ENCODE results near the gene KLK14. TPM values are rescaled to one million over a fixed set of nuclear protein-coding genes. Genes with fewer than 3 reads are reported as not detected.

Gene KLK14
- total RNA-seq, 1 donor: 0.10 TPM

- H3K27me3 ChIP-seq (ENCODE audit: insufficient read depth, low read length): no peaks in the 10 kb centered on the region
- no peak overlapping the region for H3K4me3 ChIP-seq (ENCODE audit: low read length)
- H3K4me1 ChIP-seq (ENCODE audit: insufficient read depth, low read length): peaks cover 79% of the 10 kb centered on the region
- no peaks in the 10 kb centered on the region for H3K9me3 ChIP-seq (ENCODE audit: low read depth, low read length)
These were observed 36.9 kb upstream of the KLK14 start for GRCh38 chr19:51119611-51120010.

DNA sequence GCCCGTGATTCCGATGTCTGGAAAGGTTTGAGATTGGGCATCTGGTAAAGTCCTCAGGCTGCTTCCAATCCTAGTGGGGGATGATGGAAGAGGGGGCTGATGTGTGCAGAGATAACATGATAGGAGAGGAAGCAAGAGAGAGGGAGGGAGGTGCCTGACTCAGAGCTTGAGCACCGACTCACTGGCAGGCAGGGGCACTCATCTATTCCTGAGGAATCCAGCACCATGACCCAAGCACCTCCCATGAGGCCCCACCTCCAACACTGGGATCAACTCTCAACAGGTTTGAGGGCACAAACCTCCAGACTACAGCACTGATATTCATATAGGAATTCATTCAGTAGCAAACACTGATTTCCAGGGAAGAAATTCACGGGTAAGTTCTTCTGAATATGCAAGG, 36.4 kb upstream of the KLK14 start:
- Histone ChIP-seq H3K4me3 (ENCODE audit: low read length) (no peak overlapping the region), H3K4me1 (ENCODE audit: insufficient read depth, low read length) (peaks cover 79% of the 10 kb centered on the region), H3K27me3 (ENCODE audit: insufficient read depth, low read length) (no peaks in the 10 kb centered on the region), H3K9me3 (ENCODE audit: low read depth, low read length) (no peaks in the 10 kb centered on the region)

DNA sequence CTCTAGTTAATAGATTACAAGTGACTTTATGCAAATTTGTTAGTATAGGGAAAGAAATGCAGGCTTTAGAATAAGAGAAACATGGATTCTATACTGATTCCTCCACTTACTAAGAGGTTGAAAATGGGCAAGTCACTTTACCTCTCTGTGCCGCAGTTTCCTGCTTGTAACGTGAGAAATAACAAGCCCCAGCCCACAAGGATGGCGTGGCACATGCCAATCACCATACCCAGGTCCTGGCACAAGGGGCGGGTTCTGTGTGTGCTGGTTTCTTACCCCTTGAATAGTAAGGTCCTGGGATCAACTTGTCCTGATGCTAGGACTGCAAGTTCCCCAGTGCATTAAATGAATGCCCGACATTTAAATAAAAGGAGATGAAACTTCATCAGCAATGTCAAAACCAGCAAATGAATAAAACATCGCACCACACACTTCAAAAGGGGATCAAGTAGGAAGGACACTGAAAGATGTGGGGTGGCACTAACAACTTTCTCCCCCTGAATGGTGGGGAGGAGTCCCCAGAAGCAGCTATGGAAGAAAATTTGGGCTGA, 34.1 kb upstream of the KLK14 start:
- peaks cover 77% of the 10 kb centered on the region for H3K4me1 ChIP-seq (ENCODE audit: insufficient read depth, low read length)

DNA sequence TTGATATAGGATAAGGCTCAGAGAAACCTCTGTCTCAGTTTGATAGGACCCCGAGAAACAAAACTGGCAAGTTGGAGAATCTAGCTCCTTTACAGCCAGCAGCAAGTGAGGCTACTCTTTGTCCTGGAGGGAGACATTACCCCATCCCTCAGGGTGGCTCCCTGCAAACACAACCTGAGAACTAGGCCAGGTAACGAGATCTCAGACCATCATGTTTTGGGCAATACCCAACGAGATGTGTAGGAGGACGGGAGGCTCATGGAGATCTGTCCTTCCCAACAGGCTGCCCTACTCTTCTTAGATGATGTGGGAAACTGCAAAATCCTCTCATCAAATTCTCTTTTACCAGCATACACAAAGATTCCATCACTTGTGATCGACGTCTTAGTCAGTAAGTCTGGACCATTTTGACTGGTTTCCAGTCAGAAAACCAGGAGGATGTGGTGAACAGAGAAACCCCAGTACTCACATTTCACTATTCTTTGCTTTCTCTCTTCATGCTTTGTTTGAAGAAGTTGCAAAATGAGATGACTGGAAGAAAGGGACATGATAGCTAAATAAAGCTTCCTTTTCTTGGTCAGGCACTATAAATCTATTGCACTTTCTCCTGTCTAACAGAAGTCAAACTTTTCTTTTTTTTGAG, 31.5 kb upstream of the KLK14 start:
- peaks cover 51% of the 10 kb centered on the region for H3K4me1 ChIP-seq (ENCODE audit: insufficient read depth, low read length)
- no peaks in the 10 kb centered on the region for H3K27me3 ChIP-seq (ENCODE audit: insufficient read depth, low read length)
- no peaks in the 10 kb centered on the region for H3K9me3 ChIP-seq (ENCODE audit: low read depth, low read length)
- H3K4me3 ChIP-seq (ENCODE audit: low read length): no peak overlapping the region

More for the DNA sequence above, 34.1 kb upstream of the KLK14 start:
- no peaks in the 10 kb centered on the region for H3K9me3 ChIP-seq (ENCODE audit: low read depth, low read length)
- H3K27me3 ChIP-seq (ENCODE audit: insufficient read depth, low read length): no peaks in the 10 kb centered on the region
- H3K4me3 ChIP-seq (ENCODE audit: low read length): no peak overlapping the region

- no peaks in the 10 kb centered on the region for H3K9me3 ChIP-seq (ENCODE audit: low read depth, low read length)
- no peaks in the 10 kb centered on the region for H3K27me3 ChIP-seq (ENCODE audit: insufficient read depth, low read length)
- H3K4me3 ChIP-seq (ENCODE audit: low read length): no peak overlapping the region
- peaks cover 63% of the 10 kb centered on the region for H3K4me1 ChIP-seq (ENCODE audit: insufficient read depth, low read length)
These were observed 28.9 kb upstream of the KLK14 start for GRCh38 chr19:51111606-51112005.

- peaks cover 56% of the 10 kb centered on the region for H3K4me1 ChIP-seq (ENCODE audit: insufficient read depth, low read length)
These were observed 27.9 kb upstream of the KLK14 start for GRCh38 chr19:51110666-51110971.

GRCh38 chr19:51108805-51109146, 26.1 kb upstream of the KLK14 start:
- peak overlapping the region; percentile 61 for H3K4me3 ChIP-seq (ENCODE audit: low read length)
- no peaks in the 10 kb centered on the region for H3K27me3 ChIP-seq (ENCODE audit: insufficient read depth, low read length)
- peaks cover 38% of the 10 kb centered on the region for H3K4me1 ChIP-seq (ENCODE audit: insufficient read depth, low read length)
- H3K9me3 ChIP-seq (ENCODE audit: low read depth, low read length): no peaks in the 10 kb centered on the region

More at GRCh38 chr19:51110666-51110971, 27.9 kb upstream of the KLK14 start:
- H3K4me3 ChIP-seq (ENCODE audit: low read length): no peak overlapping the region
- no peaks in the 10 kb centered on the region for H3K9me3 ChIP-seq (ENCODE audit: low read depth, low read length)
- H3K27me3 ChIP-seq (ENCODE audit: insufficient read depth, low read length): no peaks in the 10 kb centered on the region

- peaks cover 32% of the 10 kb centered on the region for H3K4me1 ChIP-seq (ENCODE audit: insufficient read depth, low read length)
- H3K4me3 ChIP-seq (ENCODE audit: low read length): peak within 1 kb of the TSS; percentile 61
- H3K9me3 ChIP-seq (ENCODE audit: low read depth, low read length): no peaks in the 10 kb centered on the region
- H3K27me3 ChIP-seq (ENCODE audit: insufficient read depth, low read length): no peaks in the 10 kb centered on the region
These were observed 25.5 kb upstream of the KLK14 start, which contains the start of gene CTU1 for GRCh38 chr19:51108066-51108804. TSS of gene CTU1 (minus strand) at chr19:51108409. CDS start at chr19:51104569, 3,840 bp downstream.

GRCh38 chr19:51107406-51108065, 24.8 kb upstream of the KLK14 start:
- Histone ChIP-seq H3K9me3 (ENCODE audit: low read depth, low read length) (no peaks in the 10 kb centered on the region), H3K27me3 (ENCODE audit: insufficient read depth, low read length) (no peaks in the 10 kb centered on the region), H3K4me3 (ENCODE audit: low read length) (peak overlapping the region; percentile 61), H3K4me1 (ENCODE audit: insufficient read depth, low read length) (peaks cover 25% of the 10 kb centered on the region)

DNA sequence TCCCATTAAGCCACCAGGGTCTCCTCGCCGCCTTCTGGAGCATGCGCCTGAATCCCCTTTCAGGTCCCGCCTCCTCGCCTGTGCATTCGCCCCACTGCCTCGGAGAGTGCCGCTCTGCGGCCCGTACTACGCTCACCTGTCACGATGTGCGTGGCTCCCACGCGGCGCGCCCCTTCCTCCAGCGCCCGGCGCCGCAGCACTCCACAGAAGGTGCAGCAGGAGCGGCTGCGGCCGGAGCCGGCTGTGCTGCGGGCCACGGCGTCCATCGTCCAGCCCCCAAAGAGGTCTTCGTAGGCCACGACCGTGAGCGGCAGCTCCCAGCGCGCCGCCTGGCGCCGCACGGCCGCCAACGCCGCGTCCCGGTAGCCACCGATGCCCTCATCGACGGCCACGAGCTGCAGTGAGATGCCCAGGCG, 21.2 kb upstream of the KLK14 start:
- no peak overlapping the region for H3K4me3 ChIP-seq (ENCODE audit: low read length)
- no peaks in the 10 kb centered on the region for H3K27me3 ChIP-seq (ENCODE audit: insufficient read depth, low read length)
- H3K4me1 ChIP-seq (ENCODE audit: insufficient read depth, low read length): peaks cover 19% of the 10 kb centered on the region
- H3K9me3 ChIP-seq (ENCODE audit: low read depth, low read length): no peaks in the 10 kb centered on the region

GRCh38 chr19:51102991-51103390, 20.3 kb upstream of the KLK14 start:
- no peaks in the 10 kb centered on the region for H3K27me3 ChIP-seq (ENCODE audit: insufficient read depth, low read length)
- H3K4me3 ChIP-seq (ENCODE audit: low read length): no peak overlapping the region
- peaks cover 15% of the 10 kb centered on the region for H3K4me1 ChIP-seq (ENCODE audit: insufficient read depth, low read length)
- no peaks in the 10 kb centered on the region for H3K9me3 ChIP-seq (ENCODE audit: low read depth, low read length)

GRCh38 chr19:51101171-51101865, 18.6 kb upstream of the KLK14 start:
- Histone ChIP-seq H3K4me3 (ENCODE audit: low read length) (no peak overlapping the region), H3K4me1 (ENCODE audit: insufficient read depth, low read length) (peaks cover 9% of the 10 kb centered on the region), H3K9me3 (ENCODE audit: low read depth, low read length) (no peaks in the 10 kb centered on the region), H3K27me3 (ENCODE audit: insufficient read depth, low read length) (no peaks in the 10 kb centered on the region)

DNA sequence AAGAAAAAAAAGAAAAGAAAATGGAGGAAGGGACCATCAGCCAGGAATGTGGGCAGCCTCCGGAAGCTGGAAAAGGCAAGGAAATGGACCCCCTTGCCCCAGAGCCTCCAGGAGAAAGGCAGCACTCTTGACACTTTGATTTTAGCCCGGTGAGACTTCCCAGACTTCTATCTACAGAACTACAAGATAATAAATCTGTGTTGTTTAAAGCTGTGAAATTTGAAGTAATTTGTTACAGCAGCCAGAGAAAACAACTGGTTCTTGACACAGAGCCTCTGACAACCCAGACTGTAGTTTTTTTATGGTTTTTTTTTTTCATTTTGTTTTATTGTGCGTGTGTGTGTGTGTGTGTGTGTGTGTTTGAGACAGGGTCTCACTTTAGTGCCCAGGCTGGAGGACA, 17.9 kb upstream of the KLK14 start:
- Histone ChIP-seq H3K9me3 (ENCODE audit: low read depth, low read length) (no peaks in the 10 kb centered on the region), H3K4me3 (ENCODE audit: low read length) (no peak overlapping the region), H3K4me1 (ENCODE audit: insufficient read depth, low read length) (peaks cover 9% of the 10 kb centered on the region), H3K27me3 (ENCODE audit: insufficient read depth, low read length) (no peaks in the 10 kb centered on the region)

DNA sequence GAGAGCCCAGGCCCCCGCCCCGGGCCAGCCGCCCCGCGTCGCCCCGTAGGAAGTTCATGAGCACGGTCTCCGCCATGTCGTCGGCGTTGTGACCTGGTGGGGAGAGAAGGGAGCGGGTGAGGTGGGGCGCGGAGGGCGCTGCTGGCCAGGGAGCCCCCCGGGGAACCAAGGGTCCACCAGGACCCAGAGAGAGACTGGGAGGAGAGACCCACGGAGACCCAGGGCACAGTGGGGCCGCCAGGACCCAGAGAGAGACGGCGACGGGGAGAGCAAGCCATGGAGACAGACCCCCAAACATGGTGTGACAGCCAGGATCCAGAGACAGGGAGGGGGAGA, 16.3 kb upstream of the KLK14 start:
- Histone ChIP-seq H3K4me3 (ENCODE audit: low read length) (no peak overlapping the region), H3K4me1 (ENCODE audit: insufficient read depth, low read length) (peaks cover 9% of the 10 kb centered on the region), H3K9me3 (ENCODE audit: low read depth, low read length) (no peaks in the 10 kb centered on the region), H3K27me3 (ENCODE audit: insufficient read depth, low read length) (no peaks in the 10 kb centered on the region)
